CD14-positive monocyte (primary cell): Measurements from ENCODE around the gene ZIC5. TPM values are rescaled to one million over a fixed set of nuclear protein-coding genes. Genes with fewer than 3 reads are reported as not detected.

Experiments
- DNase-seq, 3 donors: peaks; one replicate each; pipeline ENCODE4 v3.0.0-alpha.2; 2011 to 2022
- H2AFZ ChIP-seq: 2 replicates; pipeline ENCODE4 v1.6.0; 2012; ENCODE audit warnings: mild to moderate bottlenecking, low read depth, low read length, inconsistent platforms; ENCODE audit not compliant: insufficient read depth, poor library complexity, severe bottlenecking
- H3K27ac ChIP-seq, 2 donors: 1 replicate in 1 of 2; 2 replicates in 1 of 2; pipeline ENCODE4 v1.5.1; 2012 to 2013; ENCODE audit warnings: low read length in 2 of 2, control low read depth in 1 of 2, inconsistent platforms in 1 of 2, low read depth in 1 of 2, mild to moderate bottlenecking in 1 of 2
- H3K27me3 ChIP-seq, 2 donors: one replicate each; pipeline versions ENCODE4 v1.6.0 to v1.6.1; 2011 to 2013; ENCODE audit warnings: low read length in 2 of 2; ENCODE audit not compliant: control insufficient read depth in 2 of 2, insufficient read depth in 2 of 2
- H3K36me3 ChIP-seq, 2 donors: replicated peaks in 1 of 2; 1 replicate in 1 of 2; 2 replicates in 1 of 2; pipeline versions ENCODE4 v1.5.1 to v1.6.1; 2012 to 2013; ENCODE audit warnings: low read length in 2 of 2, control low read depth in 1 of 2, inconsistent platforms in 1 of 2, mild to moderate bottlenecking in 1 of 2; ENCODE audit not compliant: insufficient read depth in 2 of 2, control insufficient read depth in 1 of 2
- H3K4me1 ChIP-seq, 2 donors: 1 replicate in 1 of 2; 2 replicates in 1 of 2; pipeline versions ENCODE4 v1.5.1 to v1.6.1; 2012 to 2013; ENCODE audit warnings: low read length in 2 of 2, control low read depth in 1 of 2, inconsistent platforms in 1 of 2, mild to moderate bottlenecking in 1 of 2, moderate library complexity in 1 of 2; ENCODE audit not compliant: insufficient read depth in 2 of 2, control insufficient read depth in 1 of 2
- H3K4me2 ChIP-seq: replicated peaks from 2 replicates; pipeline ENCODE3; 2012; ENCODE audit warnings: low read length, moderate library complexity, mild to moderate bottlenecking; ENCODE audit not compliant: poor library complexity, severe bottlenecking; ENCODE audit errors: extremely low read depth
- H3K4me3 ChIP-seq, 3 experiments: fragments of 200-600 bp in 1 of 3; sonication (generic) in 1 of 3; replicated peaks in 1 of 3; 1 replicate in 2 of 3; 2 replicates in 1 of 3; pipeline ENCODE4 v1.5.1; 2011 to 2013; ENCODE audit warnings: low read length in 3 of 3, mild to moderate bottlenecking in 3 of 3, control low read depth in 2 of 3, low read depth in 2 of 3, inconsistent platforms in 1 of 3, moderate library complexity in 1 of 3
- H3K79me2 ChIP-seq: 2 replicates; pipeline ENCODE4 v1.6.0; 2012; ENCODE audit warnings: mild to moderate bottlenecking, control low read depth, inconsistent platforms, low read length, moderate library complexity; ENCODE audit not compliant: insufficient read depth
- H3K9ac ChIP-seq: 2 replicates; pipeline ENCODE4 v1.6.0; 2017; ENCODE audit warnings: low read length, mild to moderate bottlenecking; ENCODE audit not compliant: insufficient read depth, poor library complexity, severe bottlenecking
- H3K9me3 ChIP-seq, 2 donors: replicated peaks in 1 of 2; 1 replicate in 1 of 2; 2 replicates in 1 of 2; pipeline versions ENCODE4 v1.5.1 to v1.6.1; 2012 to 2013; ENCODE audit warnings: low read length in 2 of 2, control low read depth in 1 of 2; ENCODE audit not compliant: control insufficient read depth in 1 of 2, insufficient read depth in 1 of 2
- H4K20me1 ChIP-seq: 2 replicates; pipeline ENCODE4 v1.6.0; 2012; ENCODE audit warnings: mild to moderate bottlenecking, low read length, control low read depth, moderate library complexity; ENCODE audit not compliant: insufficient read depth
- H3K27ac Mint-ChIP-seq, 7 donors: one replicate each; pipeline ENCODE4 v1.8.0; 2020; ENCODE audit warnings: mild to moderate bottlenecking in 7 of 7, mixed read lengths in 7 of 7, moderate library complexity in 6 of 7, inconsistent platforms in 2 of 7
- H3K27me3 Mint-ChIP-seq, 3 donors: one replicate each; pipeline ENCODE4 v1.8.0; 2021 to 2022; ENCODE audit warnings: low read depth in 3 of 3, mild to moderate bottlenecking in 3 of 3, mixed read lengths in 3 of 3, moderate library complexity in 3 of 3, inconsistent platforms in 1 of 3
- H3K36me3 Mint-ChIP-seq, 2 donors: one replicate each; pipeline ENCODE4 v1.8.0; 2020; ENCODE audit warnings: mixed read lengths in 2 of 2, inconsistent platforms in 1 of 2, mild to moderate bottlenecking in 1 of 2
- H3K4me1 Mint-ChIP-seq: one replicate; pipeline ENCODE4 v1.8.0; 2020; ENCODE audit warnings: mild to moderate bottlenecking, mixed read lengths
- H3K4me3 Mint-ChIP-seq, 2 donors: one replicate each; pipeline ENCODE4 v1.8.0; 2020; ENCODE audit warnings: mild to moderate bottlenecking in 2 of 2, mixed read lengths in 2 of 2, moderate library complexity in 1 of 2
- H3K9me3 Mint-ChIP-seq, 7 donors: one replicate each; pipeline ENCODE4 v1.8.0; 2020 to 2022; ENCODE audit warnings: mixed read lengths in 7 of 7, mild to moderate bottlenecking in 6 of 7, moderate library complexity in 6 of 7, inconsistent platforms in 2 of 7
- CTCF ChIP-seq: fragments of 200-600 bp; IDR thresholded peaks from one replicate; pipeline ENCODE4 v1.8.0; 2022; ENCODE audit warnings: antibody characterized with exemption, mild to moderate bottlenecking
- WGBS: methylation state at CpG from one replicate; pipeline ENCODE4 v1.1.5; 2013; ENCODE audit warnings: missing lambda C conversion rate; ENCODE audit not compliant: insufficient coverage; 5-methylcytosine and 5-hydroxymethylcytosine counted together
- intact Hi-C, 2 donors: fragments of 100-400 bp; cut with micrococcal nuclease; formaldehyde crosslinking; loops; one replicate each; pipeline versions ENCODE4 v1.15.0 to v1.15.1; 2023
- polyA plus RNA-seq, 3 donors: library from polyadenylated mRNA; depleted of rRNA in 1 of 3; unstranded in 2 of 3; stranded (reverse) in 1 of 3; fragments of 300-500 nt in 2 of 3; fragments of >200 nt in 1 of 3; fragmentation: Illumina TruSeq in 2 of 3; gene quantifications; 1 replicate in 2 of 3; 2 replicates in 1 of 3; pipeline ENCODE4 v1.2.3, GENCODE V29; 2012 to 2021

The ZIC5 gene
- polyA plus RNA-seq, 3 donors: not detected

GRCh38 chr13:99913167-99913566 is 58.4 kb downstream of the ZIC5 start:
- H3K27ac ChIP-seq: no peak overlapping the region
- DNase-seq: no peak
- no peak for TF ChIP-seq CTCF
- H3K9me3 Mint-ChIP-seq: peaks cover 0 to 3% (median 0%) of the 10 kb centered on the region in 7 donors
- no peaks in the 10 kb centered on the region for H3K36me3 ChIP-seq
- H2AFZ ChIP-seq: no peak overlapping the region
- 95% methylated on average over 6 of the region's 7 CpGs for WGBS
- H3K27me3 ChIP-seq: peaks cover 10 to 29% of the 10 kb centered on the region in 2 donors
- no peaks in the 10 kb centered on the region for H3K36me3 Mint-ChIP-seq
- no peaks in the 10 kb centered on the region for H3K79me2 ChIP-seq
- no peaks in the 10 kb centered on the region for H4K20me1 ChIP-seq
- peaks cover 28 to 50% (median 28%) of the 10 kb centered on the region in 3 donors for H3K27me3 Mint-ChIP-seq
- no peaks in the 10 kb centered on the region for H3K4me1 ChIP-seq
- peaks cover 2% of the 10 kb centered on the region for H3K4me1 Mint-ChIP-seq
- no peak overlapping the region for H3K27ac Mint-ChIP-seq
- H3K9me3 ChIP-seq: no peaks in the 10 kb centered on the region
- no peak overlapping the region for H3K9ac ChIP-seq
- no peak overlapping the region for H3K4me2 ChIP-seq
- intact Hi-C loops: no loop called here
- no peak overlapping the region for H3K4me3 Mint-ChIP-seq
- no peak overlapping the region for H3K4me3 ChIP-seq

Other genes with a start within 250 kb of the ZIC5 start
- gene ZIC2, start 10.0 kb upstream of the ZIC5 start, polyA plus RNA-seq: not detected
- 10 to 100 TPM in 2 of 3 donors, 1 to 10 TPM in 1; 4.4 to 13.5 (median 11.9) TPM for gene PCCA, start 117.3 kb upstream of the ZIC5 start, polyA plus RNA-seq